ENCODE data around the gene ANKRD50. TPM values are rescaled to one million over a fixed set of nuclear protein-coding genes. Genes with fewer than 3 reads are reported as not detected.

ANKRD50 gene
- total RNA-seq, 1 donor from 2014 or later = 31.4 TPM

DNA sequence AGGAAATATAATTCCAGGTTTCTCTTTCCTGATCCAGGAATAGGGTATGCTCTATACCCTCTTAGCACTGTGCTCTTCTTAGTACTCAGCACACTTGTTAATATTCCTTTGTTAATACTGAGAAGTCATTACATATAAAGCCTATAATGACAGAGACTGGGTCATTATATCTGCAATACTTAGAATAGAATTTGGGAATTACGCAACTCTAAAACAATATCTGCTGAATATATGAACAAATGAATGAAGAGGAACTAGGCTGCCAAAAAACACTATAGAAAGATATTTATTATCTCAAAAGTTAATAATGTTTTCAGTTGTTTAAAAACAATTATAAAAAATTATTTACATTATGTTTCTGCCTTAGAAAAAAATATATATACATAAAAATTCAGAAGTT is 36.4 kb upstream of the ANKRD50 start:
- Mint-ChIP-seq H3K27me3 (no peaks in the 10 kb centered on the region), H3K27ac (no peak overlapping the region), H3K36me3 (no peaks in the 10 kb centered on the region), H3K4me1 (ENCODE audit: unreplicated experiment) (no peaks in the 10 kb centered on the region), H3K9me3 (no peaks in the 10 kb centered on the region), H3K4me3 (no peak overlapping the region)
- DNase-seq (ENCODE audit: extremely low spot score, unreplicated experiment) = no peak
- TF ChIP-seq, protein P1, sequence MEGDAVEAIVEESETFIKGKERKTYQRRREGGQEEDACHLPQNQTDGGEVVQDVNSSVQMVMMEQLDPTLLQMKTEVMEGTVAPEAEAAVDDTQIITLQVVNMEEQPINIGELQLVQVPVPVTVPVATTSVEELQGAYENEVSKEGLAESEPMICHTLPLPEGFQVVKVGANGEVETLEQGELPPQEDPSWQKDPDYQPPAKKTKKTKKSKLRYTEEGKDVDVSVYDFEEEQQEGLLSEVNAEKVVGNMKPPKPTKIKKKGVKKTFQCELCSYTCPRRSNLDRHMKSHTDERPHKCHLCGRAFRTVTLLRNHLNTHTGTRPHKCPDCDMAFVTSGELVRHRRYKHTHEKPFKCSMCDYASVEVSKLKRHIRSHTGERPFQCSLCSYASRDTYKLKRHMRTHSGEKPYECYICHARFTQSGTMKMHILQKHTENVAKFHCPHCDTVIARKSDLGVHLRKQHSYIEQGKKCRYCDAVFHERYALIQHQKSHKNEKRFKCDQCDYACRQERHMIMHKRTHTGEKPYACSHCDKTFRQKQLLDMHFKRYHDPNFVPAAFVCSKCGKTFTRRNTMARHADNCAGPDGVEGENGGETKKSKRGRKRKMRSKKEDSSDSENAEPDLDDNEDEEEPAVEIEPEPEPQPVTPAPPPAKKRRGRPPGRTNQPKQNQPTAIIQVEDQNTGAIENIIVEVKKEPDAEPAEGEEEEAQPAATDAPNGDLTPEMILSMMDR (conservative IDR thresholded peaks at IDR 0.05) = no peak

DNA sequence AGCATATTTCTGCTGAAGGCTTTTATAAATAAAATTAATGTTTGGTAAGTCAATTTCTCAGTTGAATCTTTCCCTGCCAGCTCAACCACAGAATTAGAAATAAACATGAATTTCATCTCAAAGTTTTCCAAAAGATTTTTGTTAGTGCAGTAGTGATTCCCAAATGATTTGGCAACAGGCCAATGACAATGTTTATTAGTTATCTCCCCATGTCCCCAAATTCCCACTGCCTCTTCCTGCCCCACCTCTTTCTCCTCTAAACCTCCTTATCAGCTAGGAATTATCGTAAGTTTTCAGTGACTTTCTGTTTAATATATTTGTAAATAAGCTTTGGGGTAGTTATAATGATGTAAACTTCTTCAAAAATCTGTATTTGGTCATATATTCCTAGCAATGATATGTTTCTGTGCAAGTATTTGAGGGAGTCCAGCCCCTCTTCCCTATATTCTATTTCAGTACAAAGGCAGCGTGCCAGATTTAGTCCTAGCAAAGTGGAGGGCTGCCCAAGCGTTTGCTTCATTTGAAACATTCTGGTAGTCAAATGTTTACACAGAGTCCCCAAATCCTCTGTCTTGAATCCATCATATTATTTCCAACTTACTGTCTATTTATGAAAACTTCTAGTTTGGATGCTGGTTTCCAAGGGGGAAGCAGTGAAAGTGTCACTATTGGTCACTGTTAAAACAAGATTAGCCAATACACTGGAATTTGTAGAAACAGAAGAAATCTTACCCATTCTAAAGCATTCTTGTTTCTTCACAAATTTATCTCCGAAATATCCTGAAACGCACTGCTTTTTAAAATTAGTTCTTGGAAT is 33.7 kb upstream of the ANKRD50 start:
- Mint-ChIP-seq H3K36me3 (no peaks in the 10 kb centered on the region), H3K4me1 (ENCODE audit: unreplicated experiment) (no peaks in the 10 kb centered on the region), H3K4me3 (no peak overlapping the region), H3K27me3 (no peaks in the 10 kb centered on the region), H3K9me3 (no peaks in the 10 kb centered on the region), H3K27ac (no peak overlapping the region)
- no peak for DNase-seq (ENCODE audit: extremely low spot score, unreplicated experiment)
- TF ChIP-seq, protein P1 (conservative IDR thresholded peaks at IDR 0.05) = no peak

DNA sequence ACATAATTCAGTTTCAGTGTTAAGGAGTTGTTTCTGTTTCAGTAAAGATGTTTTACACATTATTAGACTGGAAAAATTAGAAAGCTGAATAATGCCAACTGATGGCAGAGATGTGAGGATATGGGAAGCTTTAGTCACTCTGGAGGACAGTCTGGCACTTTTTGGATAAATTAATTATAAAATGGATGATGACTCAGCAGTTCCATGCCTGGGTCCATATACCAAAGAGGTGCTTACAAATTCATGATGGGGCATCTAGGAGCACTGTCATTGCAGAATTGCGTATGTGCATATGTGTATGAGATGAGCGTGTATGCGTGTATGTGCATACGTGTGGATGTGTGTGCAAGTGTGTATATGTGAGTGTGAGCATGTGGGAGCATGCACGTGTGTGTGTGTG is 31.2 kb upstream of the ANKRD50 start:
- no peak for DNase-seq (ENCODE audit: extremely low spot score, unreplicated experiment)
- Mint-ChIP-seq H3K27me3 (no peaks in the 10 kb centered on the region), H3K4me3 (no peak overlapping the region), H3K27ac (no peak overlapping the region), H3K4me1 (ENCODE audit: unreplicated experiment) (peaks cover 4% of the 10 kb centered on the region), H3K36me3 (no peaks in the 10 kb centered on the region), H3K9me3 (no peaks in the 10 kb centered on the region)
- TF ChIP-seq, protein P1 (conservative IDR thresholded peaks at IDR 0.05) = no peak

DNA sequence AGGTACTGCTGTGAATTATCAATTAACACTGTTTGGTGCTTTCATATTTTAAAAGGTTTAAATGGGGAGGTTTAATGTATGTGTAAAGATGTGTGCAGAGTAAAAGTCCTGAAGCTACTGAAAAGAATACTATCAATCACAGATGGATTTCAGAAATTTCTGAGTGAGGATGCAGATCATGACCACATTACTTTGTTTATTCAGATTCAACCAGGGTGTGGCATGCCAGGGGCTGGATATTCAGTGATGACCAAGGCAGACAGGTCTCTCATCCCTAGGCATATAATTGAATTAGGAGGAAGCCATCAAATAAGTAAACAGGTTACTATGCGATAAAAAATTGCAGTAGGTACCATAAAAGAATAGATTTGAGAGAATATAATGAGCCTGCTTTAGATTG is 28.0 kb upstream of the ANKRD50 start:
- Mint-ChIP-seq H3K36me3 (no peaks in the 10 kb centered on the region), H3K4me3 (no peak overlapping the region), H3K9me3 (no peaks in the 10 kb centered on the region), H3K27ac (no peak overlapping the region), H3K4me1 (ENCODE audit: unreplicated experiment) (peaks cover 6% of the 10 kb centered on the region), H3K27me3 (no peaks in the 10 kb centered on the region)
- DNase-seq (ENCODE audit: extremely low spot score, unreplicated experiment) = no peak
- TF ChIP-seq, protein P1 (conservative IDR thresholded peaks at IDR 0.05) = no peak

DNA sequence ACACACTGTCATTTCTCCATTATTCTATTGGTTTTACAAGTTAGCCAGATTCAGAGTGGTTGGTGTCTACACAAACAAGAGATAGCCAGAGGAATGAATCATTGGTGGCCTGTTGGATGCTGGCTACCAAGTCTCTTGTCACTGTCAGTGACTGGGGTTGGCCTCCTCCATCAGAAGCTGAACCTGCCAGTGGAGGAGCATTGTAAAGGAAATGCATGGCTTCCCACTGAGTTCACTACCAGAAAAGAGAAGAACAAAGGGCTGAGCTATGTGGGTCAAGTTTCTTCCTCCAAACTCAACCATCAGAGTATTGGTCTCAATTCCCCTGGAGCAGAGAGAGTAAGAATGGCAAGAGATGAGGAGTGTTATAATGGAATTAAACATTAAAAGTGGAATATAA is 26.5 kb upstream of the ANKRD50 start:
- TF ChIP-seq, protein P1 (conservative IDR thresholded peaks at IDR 0.05) = no peak
- no peaks in the 10 kb centered on the region for H3K27me3 Mint-ChIP-seq
- H3K4me1 Mint-ChIP-seq (ENCODE audit: unreplicated experiment) = peaks cover 6% of the 10 kb centered on the region
- no peaks in the 10 kb centered on the region for H3K9me3 Mint-ChIP-seq
- DNase-seq (ENCODE audit: extremely low spot score, unreplicated experiment) = no peak
- no peak overlapping the region for H3K4me3 Mint-ChIP-seq
- H3K36me3 Mint-ChIP-seq = no peaks in the 10 kb centered on the region
- no peak overlapping the region for H3K27ac Mint-ChIP-seq

Measured in type B pancreatic cell (in vitro differentiated cells).